Measurements from ENCODE around the gene MLC1.

GRCh38 chr22:50107529-50107928 is 22.3 kb upstream of the MLC1 start:
- TF ChIP-seq FOXM1 (IDR thresholded peaks at IDR 0.05; ENCODE audit: borderline replicate concordance) (no peak), NFRKB (IDR thresholded peaks at IDR 0.05) (no peak), FOXA1 (IDR thresholded peaks at IDR 0.05) (no peak), SP1 (IDR thresholded peaks at IDR 0.05) (no peak)
